Cardiac fibroblast (primary cell): ENCODE data around the gene SUCO.

Experiments
- DNase-seq, 2 donors: peaks; one replicate each; pipeline versions ENCODE4 v3.0.0 to v3.0.0-alpha.2; 2010; ENCODE audit warnings: low read depth in 2 of 2
- H3K4me3 ChIP-seq, 2 donors: replicated peaks in 1 of 2; 1 replicate in 1 of 2; 2 replicates in 1 of 2; pipeline ENCODE4 v1.5.1; 2011; ENCODE audit warnings: low read depth in 2 of 2, low read length in 2 of 2, mild to moderate bottlenecking in 2 of 2, moderate library complexity in 1 of 2
- TF ChIP-seq, protein P1 (sequence below): IDR thresholded peaks from one replicate; pipeline ENCODE4 v1.5.1; 2011; ENCODE audit warnings: low read depth, mild to moderate bottlenecking, low read length, inconsistent platforms

Gene SUCO

DNA sequence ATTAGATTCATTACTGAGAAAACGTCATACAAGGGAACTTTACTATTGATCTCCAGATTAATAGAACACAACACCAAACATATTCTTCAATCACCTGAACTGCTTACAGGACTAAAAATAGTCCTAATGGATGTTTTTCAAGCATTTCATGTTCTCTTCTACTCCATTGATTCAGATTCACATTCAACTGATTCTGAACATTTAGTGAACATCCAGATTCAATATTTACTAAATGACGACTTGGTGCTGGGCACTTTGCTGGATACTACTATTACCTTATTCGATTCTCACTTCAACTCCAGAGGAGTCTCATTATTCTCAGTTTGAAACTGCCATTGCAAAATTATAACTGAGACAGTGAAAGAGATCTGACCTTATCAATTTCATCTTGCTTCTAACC is 18.8 kb upstream of the SUCO start:
- no peak overlapping the region for H3K4me3 ChIP-seq
- DNase-seq, result no peak
- TF ChIP-seq, protein P1, sequence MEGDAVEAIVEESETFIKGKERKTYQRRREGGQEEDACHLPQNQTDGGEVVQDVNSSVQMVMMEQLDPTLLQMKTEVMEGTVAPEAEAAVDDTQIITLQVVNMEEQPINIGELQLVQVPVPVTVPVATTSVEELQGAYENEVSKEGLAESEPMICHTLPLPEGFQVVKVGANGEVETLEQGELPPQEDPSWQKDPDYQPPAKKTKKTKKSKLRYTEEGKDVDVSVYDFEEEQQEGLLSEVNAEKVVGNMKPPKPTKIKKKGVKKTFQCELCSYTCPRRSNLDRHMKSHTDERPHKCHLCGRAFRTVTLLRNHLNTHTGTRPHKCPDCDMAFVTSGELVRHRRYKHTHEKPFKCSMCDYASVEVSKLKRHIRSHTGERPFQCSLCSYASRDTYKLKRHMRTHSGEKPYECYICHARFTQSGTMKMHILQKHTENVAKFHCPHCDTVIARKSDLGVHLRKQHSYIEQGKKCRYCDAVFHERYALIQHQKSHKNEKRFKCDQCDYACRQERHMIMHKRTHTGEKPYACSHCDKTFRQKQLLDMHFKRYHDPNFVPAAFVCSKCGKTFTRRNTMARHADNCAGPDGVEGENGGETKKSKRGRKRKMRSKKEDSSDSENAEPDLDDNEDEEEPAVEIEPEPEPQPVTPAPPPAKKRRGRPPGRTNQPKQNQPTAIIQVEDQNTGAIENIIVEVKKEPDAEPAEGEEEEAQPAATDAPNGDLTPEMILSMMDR, result no peak

DNA sequence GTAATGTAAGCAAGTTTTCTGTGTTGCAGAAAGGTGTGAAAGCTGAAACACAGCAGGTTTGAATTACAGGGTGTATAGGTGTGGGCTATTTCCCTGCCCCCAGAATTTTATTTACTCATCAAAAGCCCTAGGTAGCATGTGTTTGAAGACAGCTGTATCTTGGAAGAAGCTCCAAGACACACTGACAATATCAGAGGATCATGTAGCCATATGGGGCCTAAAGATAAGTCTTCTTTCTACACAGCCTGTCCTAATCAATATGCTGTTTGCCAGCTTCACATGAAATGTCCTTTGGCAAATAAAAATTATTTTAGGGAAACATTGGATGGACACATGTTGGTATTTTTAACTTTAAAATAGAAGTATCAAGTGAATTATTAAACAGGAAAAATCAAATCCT is 17.5 kb upstream of the SUCO start:
- DNase-seq, result no peak
- TF ChIP-seq, protein P1, result no peak

DNA sequence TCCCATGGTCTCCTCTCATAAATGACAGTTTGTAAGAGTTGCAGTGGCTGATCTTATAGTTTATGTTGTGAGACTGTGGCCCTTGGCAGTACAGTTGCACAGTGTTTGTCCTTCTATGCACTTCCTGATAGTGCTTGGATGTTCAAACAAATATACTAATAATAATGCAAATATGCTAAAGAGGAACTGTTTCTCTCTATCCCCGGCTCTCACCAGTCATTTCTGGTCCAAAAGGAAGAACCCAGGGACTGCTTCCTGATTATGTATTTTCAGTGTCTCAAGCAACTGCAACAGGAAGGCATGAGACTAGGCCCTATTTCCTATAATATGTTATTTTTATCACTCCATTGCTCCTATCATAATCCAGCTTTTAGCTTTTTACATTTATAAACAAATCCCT is 17.0 kb upstream of the SUCO start:
- DNase-seq, result no peak
- H3K4me3 ChIP-seq, result no peak overlapping the region
- TF ChIP-seq, protein P1, result no peak

More for the DNA sequence above, 17.5 kb upstream of the SUCO start:
- H3K4me3 ChIP-seq, result no peak overlapping the region

DNA sequence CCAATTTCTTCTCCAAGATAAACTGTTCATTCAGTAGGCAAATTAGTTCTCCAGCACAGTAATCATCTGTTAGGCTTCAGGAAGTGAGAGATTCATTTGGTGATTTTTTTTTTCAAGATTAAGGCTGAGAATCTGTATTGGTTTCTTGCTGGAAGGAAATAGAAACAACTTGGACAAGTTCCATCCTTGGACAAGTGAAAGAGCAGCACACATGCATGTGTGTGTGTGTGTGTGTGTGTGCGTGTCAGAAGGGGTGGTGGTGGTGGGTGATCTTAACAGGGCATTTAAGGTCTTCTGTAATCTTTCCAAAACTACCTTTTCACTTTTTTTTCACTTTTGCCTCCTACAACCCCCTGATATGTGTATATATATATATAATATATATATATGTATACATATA is 15.9 kb upstream of the SUCO start:
- DNase-seq, result no peak
- TF ChIP-seq, protein P1, result no peak
- H3K4me3 ChIP-seq, result no peak overlapping the region

DNA sequence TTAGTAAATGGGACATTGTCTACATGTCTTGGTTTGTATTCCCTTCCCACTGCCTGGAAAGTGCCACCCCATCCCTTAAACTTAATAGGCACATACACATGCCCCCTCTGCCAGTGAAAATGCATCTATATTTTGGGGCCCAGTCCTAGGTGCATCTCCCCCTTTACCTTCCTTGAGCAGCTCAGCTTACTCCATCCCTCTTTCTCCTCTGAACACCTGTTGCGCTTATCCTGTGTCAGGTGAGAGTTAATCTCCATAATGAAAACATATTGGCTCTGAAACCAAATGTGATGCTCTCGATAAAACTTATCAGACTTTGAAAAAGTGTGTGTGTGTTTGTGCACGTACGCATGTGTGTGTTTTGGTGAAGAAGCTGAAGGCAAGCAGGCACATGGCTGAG is 15.4 kb upstream of the SUCO start:
- no peak for DNase-seq
- TF ChIP-seq, protein P1, result no peak
- H3K4me3 ChIP-seq, result no peak overlapping the region

DNA sequence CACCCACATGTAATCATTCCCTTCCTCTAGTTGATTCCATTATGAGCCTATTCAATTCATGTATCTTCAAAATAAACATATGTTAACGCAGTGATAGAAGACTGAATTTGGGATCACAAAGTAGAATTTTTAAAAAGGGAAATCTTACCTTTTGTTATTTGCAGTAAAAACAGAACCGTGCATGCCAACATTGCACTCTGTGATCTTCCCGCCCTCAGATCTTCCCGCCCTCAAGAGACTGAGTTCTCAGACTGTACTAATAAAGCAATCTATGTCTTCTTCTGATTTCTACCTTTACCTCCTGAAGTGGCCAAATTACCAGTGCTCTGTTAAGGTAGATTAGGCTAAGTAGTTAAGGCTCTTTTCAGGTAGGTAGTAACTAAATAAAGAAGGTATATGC is 3.6 kb upstream of the SUCO start:
- TF ChIP-seq, protein P1, result no peak
- no peak for DNase-seq
- H3K4me3 ChIP-seq, result no peak overlapping the region

DNA sequence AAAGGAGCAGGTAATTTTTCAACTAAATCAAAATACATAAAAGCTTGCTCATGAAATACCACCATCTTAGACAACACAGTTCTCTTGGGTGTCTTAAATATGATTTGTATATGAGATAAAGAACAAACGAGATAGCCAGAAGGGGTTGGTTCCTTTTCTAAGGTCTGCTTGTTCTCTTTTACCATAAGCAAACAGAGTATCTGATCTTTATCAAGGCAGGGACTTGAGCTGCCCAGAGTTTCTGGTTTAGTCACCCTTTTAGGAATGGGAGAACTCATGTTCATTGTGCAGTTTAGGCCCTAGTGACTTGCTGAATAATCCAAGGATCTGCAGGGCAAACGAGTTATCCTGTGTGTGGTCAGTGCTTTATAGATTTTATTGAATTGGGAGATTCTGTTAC is 3.0 kb upstream of the SUCO start:
- DNase-seq, result no peak
- H3K4me3 ChIP-seq, result no peak overlapping the region
- TF ChIP-seq, protein P1, result no peak
